Right kidney (tissue), 1 donor: Measurements from ENCODE around the gene ZNF473.
"Not testable (repeated sequence)": the region's sequence is repeated elsewhere in the genome, so short reads cannot be mapped to it uniquely, and the experiment has no call there.

Source experiments
- DNase-seq: peaks from one replicate; pipeline ENCODE4 v3.0.0-alpha.2; 2016

ZNF473 gene

GRCh38 chr19:50047671-50048070, 21.9 kb downstream of the ZNF473 start:
- DNase-seq = no peak

- peak; percentile 89 for DNase-seq
These were observed 24.8 kb downstream of the ZNF473 start for GRCh38 chr19:50050406-50051227.

- DNase-seq = not testable (repeated sequence)
These were observed 25.6 kb downstream of the ZNF473 start for GRCh38 chr19:50051228-50051895.

GRCh38 chr19:50051964-50052363, 26.2 kb downstream of the ZNF473 start:
- no peak for DNase-seq

GRCh38 chr19:50053119-50053518, 27.3 kb downstream of the ZNF473 start:
- no peak for DNase-seq

- DNase-seq = no peak
These were observed 32.6 kb downstream of the ZNF473 start for GRCh38 chr19:50058425-50058824.

- no peak for DNase-seq
These were observed 33.2 kb downstream of the ZNF473 start for GRCh38 chr19:50059045-50059444.

- no peak for DNase-seq
These were observed 34.3 kb downstream of the ZNF473 start for GRCh38 chr19:50060107-50060506.

- no peak for DNase-seq
These were observed 35.8 kb downstream of the ZNF473 start for GRCh38 chr19:50061650-50062049.

GRCh38 chr19:50065938-50066337, 40.1 kb downstream of the ZNF473 start:
- no peak for DNase-seq

GRCh38 chr19:50067575-50067974, 41.8 kb downstream of the ZNF473 start:
- no peak for DNase-seq

GRCh38 chr19:50068382-50068781, 42.6 kb downstream of the ZNF473 start:
- not testable (repeated sequence) for DNase-seq

- DNase-seq = not testable (repeated sequence)
These were observed 49.3 kb downstream of the ZNF473 start for GRCh38 chr19:50075076-50075475.

- not testable (repeated sequence) for DNase-seq
These were observed 50.0 kb downstream of the ZNF473 start for GRCh38 chr19:50075644-50076372.

GRCh38 chr19:50076581-50077355, 51.0 kb downstream of the ZNF473 start:
- DNase-seq = not testable (repeated sequence)

- not testable (repeated sequence) for DNase-seq
These were observed 53.2 kb downstream of the ZNF473 start for GRCh38 chr19:50079014-50079413.

- DNase-seq = not testable (repeated sequence)
These were observed 58.6 kb downstream of the ZNF473 start for GRCh38 chr19:50084440-50084839.

- DNase-seq = not testable (repeated sequence)
These were observed 61.3 kb downstream of the ZNF473 start for GRCh38 chr19:50087153-50087552.

GRCh38 chr19:50090706-50091105, 64.9 kb downstream of the ZNF473 start:
- not testable (repeated sequence) for DNase-seq

GRCh38 chr19:50091786-50092185, 66.0 kb downstream of the ZNF473 start:
- not testable (repeated sequence) for DNase-seq

GRCh38 chr19:50092597-50092996, 66.8 kb downstream of the ZNF473 start:
- not testable (repeated sequence) for DNase-seq

GRCh38 chr19:50097884-50098283, 72.1 kb downstream of the ZNF473 start:
- not testable (repeated sequence) for DNase-seq
